ENCODE measurements around the gene FGFR4.

- no peak for TF ChIP-seq EZH2phosphoT487 (IDR thresholded peaks at IDR 0.05; ENCODE audit: unreplicated experiment)
- TF ChIP-seq CREB1 (CRISPR knock-in tag; IDR thresholded peaks at IDR 0.05; ENCODE audit: low read depth), result no peak
- TF ChIP-seq, protein P1, sequence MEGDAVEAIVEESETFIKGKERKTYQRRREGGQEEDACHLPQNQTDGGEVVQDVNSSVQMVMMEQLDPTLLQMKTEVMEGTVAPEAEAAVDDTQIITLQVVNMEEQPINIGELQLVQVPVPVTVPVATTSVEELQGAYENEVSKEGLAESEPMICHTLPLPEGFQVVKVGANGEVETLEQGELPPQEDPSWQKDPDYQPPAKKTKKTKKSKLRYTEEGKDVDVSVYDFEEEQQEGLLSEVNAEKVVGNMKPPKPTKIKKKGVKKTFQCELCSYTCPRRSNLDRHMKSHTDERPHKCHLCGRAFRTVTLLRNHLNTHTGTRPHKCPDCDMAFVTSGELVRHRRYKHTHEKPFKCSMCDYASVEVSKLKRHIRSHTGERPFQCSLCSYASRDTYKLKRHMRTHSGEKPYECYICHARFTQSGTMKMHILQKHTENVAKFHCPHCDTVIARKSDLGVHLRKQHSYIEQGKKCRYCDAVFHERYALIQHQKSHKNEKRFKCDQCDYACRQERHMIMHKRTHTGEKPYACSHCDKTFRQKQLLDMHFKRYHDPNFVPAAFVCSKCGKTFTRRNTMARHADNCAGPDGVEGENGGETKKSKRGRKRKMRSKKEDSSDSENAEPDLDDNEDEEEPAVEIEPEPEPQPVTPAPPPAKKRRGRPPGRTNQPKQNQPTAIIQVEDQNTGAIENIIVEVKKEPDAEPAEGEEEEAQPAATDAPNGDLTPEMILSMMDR (conservative IDR thresholded peaks at IDR 0.05; ENCODE audit: low read depth in 2 of 2), result no peak
- TF ChIP-seq EZH2 (IDR thresholded peaks at IDR 0.05; ENCODE audit: low read depth, unreplicated experiment), result no peak
- TF ChIP-seq POLR2AphosphoS5 (IDR thresholded peaks at IDR 0.05; ENCODE audit: low read depth), result no peak
- TF ChIP-seq JUNB (IDR thresholded peaks at IDR 0.05; ENCODE audit: unreplicated experiment), result no peak
- TF ChIP-seq, protein P2, sequence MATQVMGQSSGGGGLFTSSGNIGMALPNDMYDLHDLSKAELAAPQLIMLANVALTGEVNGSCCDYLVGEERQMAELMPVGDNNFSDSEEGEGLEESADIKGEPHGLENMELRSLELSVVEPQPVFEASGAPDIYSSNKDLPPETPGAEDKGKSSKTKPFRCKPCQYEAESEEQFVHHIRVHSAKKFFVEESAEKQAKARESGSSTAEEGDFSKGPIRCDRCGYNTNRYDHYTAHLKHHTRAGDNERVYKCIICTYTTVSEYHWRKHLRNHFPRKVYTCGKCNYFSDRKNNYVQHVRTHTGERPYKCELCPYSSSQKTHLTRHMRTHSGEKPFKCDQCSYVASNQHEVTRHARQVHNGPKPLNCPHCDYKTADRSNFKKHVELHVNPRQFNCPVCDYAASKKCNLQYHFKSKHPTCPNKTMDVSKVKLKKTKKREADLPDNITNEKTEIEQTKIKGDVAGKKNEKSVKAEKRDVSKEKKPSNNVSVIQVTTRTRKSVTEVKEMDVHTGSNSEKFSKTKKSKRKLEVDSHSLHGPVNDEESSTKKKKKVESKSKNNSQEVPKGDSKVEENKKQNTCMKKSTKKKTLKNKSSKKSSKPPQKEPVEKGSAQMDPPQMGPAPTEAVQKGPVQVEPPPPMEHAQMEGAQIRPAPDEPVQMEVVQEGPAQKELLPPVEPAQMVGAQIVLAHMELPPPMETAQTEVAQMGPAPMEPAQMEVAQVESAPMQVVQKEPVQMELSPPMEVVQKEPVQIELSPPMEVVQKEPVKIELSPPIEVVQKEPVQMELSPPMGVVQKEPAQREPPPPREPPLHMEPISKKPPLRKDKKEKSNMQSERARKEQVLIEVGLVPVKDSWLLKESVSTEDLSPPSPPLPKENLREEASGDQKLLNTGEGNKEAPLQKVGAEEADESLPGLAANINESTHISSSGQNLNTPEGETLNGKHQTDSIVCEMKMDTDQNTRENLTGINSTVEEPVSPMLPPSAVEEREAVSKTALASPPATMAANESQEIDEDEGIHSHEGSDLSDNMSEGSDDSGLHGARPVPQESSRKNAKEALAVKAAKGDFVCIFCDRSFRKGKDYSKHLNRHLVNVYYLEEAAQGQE (IDR thresholded peaks at IDR 0.05; ENCODE audit: unreplicated experiment), result no peak
- no peak for TF ChIP-seq ZNF114 (CRISPR knock-in tag; IDR thresholded peaks at IDR 0.05)
- TF ChIP-seq ZNF331 (CRISPR knock-in tag; IDR thresholded peaks at IDR 0.05; ENCODE audit: low read depth), result no peak
- TF ChIP-seq, protein P3, sequence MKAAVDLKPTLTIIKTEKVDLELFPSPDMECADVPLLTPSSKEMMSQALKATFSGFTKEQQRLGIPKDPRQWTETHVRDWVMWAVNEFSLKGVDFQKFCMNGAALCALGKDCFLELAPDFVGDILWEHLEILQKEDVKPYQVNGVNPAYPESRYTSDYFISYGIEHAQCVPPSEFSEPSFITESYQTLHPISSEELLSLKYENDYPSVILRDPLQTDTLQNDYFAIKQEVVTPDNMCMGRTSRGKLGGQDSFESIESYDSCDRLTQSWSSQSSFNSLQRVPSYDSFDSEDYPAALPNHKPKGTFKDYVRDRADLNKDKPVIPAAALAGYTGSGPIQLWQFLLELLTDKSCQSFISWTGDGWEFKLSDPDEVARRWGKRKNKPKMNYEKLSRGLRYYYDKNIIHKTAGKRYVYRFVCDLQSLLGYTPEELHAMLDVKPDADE (IDR thresholded peaks at IDR 0.05), result no peak
- TF ChIP-seq, protein P4, sequence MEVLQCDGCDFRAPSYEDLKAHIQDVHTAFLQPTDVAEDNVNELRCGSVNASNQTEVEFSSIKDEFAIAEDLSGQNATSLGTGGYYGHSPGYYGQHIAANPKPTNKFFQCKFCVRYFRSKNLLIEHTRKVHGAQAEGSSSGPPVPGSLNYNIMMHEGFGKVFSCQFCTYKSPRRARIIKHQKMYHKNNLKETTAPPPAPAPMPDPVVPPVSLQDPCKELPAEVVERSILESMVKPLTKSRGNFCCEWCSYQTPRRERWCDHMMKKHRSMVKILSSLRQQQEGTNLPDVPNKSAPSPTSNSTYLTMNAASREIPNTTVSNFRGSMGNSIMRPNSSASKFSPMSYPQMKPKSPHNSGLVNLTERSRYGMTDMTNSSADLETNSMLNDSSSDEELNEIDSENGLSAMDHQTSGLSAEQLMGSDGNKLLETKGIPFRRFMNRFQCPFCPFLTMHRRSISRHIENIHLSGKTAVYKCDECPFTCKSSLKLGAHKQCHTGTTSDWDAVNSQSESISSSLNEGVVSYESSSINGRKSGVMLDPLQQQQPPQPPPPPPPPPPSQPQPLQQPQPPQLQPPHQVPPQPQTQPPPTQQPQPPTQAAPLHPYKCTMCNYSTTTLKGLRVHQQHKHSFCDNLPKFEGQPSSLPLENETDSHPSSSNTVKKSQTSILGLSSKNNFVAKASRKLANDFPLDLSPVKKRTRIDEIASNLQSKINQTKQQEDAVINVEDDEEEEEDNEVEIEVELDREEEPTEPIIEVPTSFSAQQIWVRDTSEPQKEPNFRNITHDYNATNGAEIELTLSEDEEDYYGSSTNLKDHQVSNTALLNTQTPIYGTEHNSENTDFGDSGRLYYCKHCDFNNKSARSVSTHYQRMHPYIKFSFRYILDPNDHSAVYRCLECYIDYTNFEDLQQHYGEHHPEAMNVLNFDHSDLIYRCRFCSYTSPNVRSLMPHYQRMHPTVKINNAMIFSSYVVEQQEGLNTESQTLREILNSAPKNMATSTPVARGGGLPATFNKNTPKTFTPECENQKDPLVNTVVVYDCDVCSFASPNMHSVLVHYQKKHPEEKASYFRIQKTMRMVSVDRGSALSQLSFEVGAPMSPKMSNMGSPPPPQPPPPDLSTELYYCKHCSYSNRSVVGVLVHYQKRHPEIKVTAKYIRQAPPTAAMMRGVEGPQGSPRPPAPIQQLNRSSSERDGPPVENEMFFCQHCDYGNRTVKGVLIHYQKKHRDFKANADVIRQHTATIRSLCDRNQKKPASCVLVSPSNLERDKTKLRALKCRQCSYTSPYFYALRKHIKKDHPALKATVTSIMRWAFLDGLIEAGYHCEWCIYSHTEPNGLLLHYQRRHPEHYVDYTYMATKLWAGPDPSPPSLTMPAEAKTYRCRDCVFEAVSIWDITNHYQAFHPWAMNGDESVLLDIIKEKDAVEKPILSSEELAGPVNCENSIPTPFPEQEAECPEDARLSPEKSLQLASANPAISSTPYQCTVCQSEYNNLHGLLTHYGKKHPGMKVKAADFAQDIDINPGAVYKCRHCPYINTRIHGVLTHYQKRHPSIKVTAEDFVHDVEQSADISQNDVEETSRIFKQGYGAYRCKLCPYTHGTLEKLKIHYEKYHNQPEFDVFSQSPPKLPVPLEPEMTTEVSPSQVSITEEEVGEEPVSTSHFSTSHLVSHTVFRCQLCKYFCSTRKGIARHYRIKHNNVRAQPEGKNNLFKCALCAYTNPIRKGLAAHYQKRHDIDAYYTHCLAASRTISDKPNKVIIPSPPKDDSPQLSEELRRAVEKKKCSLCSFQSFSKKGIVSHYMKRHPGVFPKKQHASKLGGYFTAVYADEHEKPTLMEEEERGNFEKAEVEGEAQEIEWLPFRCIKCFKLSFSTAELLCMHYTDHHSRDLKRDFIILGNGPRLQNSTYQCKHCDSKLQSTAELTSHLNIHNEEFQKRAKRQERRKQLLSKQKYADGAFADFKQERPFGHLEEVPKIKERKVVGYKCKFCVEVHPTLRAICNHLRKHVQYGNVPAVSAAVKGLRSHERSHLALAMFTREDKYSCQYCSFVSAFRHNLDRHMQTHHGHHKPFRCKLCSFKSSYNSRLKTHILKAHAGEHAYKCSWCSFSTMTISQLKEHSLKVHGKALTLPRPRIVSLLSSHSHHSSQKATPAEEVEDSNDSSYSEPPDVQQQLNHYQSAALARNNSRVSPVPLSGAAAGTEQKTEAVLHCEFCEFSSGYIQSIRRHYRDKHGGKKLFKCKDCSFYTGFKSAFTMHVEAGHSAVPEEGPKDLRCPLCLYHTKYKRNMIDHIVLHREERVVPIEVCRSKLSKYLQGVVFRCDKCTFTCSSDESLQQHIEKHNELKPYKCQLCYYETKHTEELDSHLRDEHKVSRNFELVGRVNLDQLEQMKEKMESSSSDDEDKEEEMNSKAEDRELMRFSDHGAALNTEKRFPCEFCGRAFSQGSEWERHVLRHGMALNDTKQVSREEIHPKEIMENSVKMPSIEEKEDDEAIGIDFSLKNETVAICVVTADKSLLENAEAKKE (CRISPR knock-in tag; IDR thresholded peaks at IDR 0.05), result no peak
- TF ChIP-seq STAT1 (IDR thresholded peaks at IDR 0.05; ENCODE audit: unreplicated experiment), result no peak
- no peak for TF ChIP-seq NANOG (IDR thresholded peaks at IDR 0.05; ENCODE audit: borderline replicate concordance)
Observed at GRCh38 chr5:177092178-177093081, 5.7 kb downstream of the FGFR4 start.

All from GM23338 (cell line).